Stimulated activated CD8-positive, alpha-beta memory T cell treated with anti-CD3 and anti-CD28 coated beads, Interleukin-15, amount 100 ng/mL, for 1 hour (primary cell): Measurements from ENCODE around the gene PDE6B.
"Not testable (repeated sequence)": the region's sequence is repeated elsewhere in the genome, so short reads cannot be mapped to it uniquely, and the experiment has no call there.

Experiments used
- DNase-seq: peaks from one replicate; pipeline ENCODE4 v3.0.0-alpha.2; 2020; ENCODE audit warnings: low read depth

The PDE6B gene

GRCh38 chr4:635851-636627 is 10.7 kb downstream of the PDE6B start:
- DNase-seq = no peak

GRCh38 chr4:636628-637159 is 11.3 kb downstream of the PDE6B start:
- no peak for DNase-seq

- no peak for DNase-seq
These were observed 12.3 kb downstream of the PDE6B start for GRCh38 chr4:637536-638280.

- DNase-seq = not testable (repeated sequence)
These were observed 17.0 kb downstream of the PDE6B start for GRCh38 chr4:642366-642765.

GRCh38 chr4:646460-646859 is 21.1 kb downstream of the PDE6B start:
- no peak for DNase-seq

GRCh38 chr4:647481-647880 is 22.1 kb downstream of the PDE6B start:
- no peak for DNase-seq

- no peak for DNase-seq
These were observed 23.4 kb downstream of the PDE6B start for GRCh38 chr4:648579-649292.

GRCh38 chr4:649293-649625 is 23.9 kb downstream of the PDE6B start:
- DNase-seq = no peak

GRCh38 chr4:649751-650310 is 24.5 kb downstream of the PDE6B start:
- no peak for DNase-seq

- no peak for DNase-seq
These were observed 25.1 kb downstream of the PDE6B start for GRCh38 chr4:650461-650860.

GRCh38 chr4:650951-651883 is 25.8 kb downstream of the PDE6B start:
- DNase-seq = no peak

- no peak for DNase-seq
These were observed 26.7 kb downstream of the PDE6B start for GRCh38 chr4:651884-652642.

- DNase-seq = no peak
These were observed 27.9 kb downstream of the PDE6B start for GRCh38 chr4:653080-653821.

- DNase-seq = no peak
These were observed 28.6 kb downstream of the PDE6B start for GRCh38 chr4:653831-654502.

- no peak for DNase-seq
These were observed 29.1 kb downstream of the PDE6B start for GRCh38 chr4:654503-654845.

GRCh38 chr4:654871-655463 is 29.6 kb downstream of the PDE6B start:
- no peak for DNase-seq

GRCh38 chr4:655464-656151 is 30.2 kb downstream of the PDE6B start:
- DNase-seq = no peak
